GM21786 (cell line): ENCODE results near the gene LYAR.

ENCODE experiments used
- ATAC-seq: cut with Tn5 transposase; IDR thresholded peaks from one replicate; pipeline ENCODE4 v1.9.1; 2021; ENCODE audit not compliant: unreplicated experiment

Gene LYAR, protein sequence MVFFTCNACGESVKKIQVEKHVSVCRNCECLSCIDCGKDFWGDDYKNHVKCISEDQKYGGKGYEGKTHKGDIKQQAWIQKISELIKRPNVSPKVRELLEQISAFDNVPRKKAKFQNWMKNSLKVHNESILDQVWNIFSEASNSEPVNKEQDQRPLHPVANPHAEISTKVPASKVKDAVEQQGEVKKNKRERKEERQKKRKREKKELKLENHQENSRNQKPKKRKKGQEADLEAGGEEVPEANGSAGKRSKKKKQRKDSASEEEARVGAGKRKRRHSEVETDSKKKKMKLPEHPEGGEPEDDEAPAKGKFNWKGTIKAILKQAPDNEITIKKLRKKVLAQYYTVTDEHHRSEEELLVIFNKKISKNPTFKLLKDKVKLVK

GRCh38 chr4:4289941-4290850 is at the start of gene LYAR, which contains the start of gene ZBTB49:
Gene LYAR (minus strand): TSS chr4:4290154. CDS start chr4:4283742, 6,412 bp downstream.
Gene ZBTB49 (plus strand): TSS chr4:4290251. CDS start chr4:4299946, 9,695 bp downstream.
- peak; percentile 91 for ATAC-seq

DNA sequence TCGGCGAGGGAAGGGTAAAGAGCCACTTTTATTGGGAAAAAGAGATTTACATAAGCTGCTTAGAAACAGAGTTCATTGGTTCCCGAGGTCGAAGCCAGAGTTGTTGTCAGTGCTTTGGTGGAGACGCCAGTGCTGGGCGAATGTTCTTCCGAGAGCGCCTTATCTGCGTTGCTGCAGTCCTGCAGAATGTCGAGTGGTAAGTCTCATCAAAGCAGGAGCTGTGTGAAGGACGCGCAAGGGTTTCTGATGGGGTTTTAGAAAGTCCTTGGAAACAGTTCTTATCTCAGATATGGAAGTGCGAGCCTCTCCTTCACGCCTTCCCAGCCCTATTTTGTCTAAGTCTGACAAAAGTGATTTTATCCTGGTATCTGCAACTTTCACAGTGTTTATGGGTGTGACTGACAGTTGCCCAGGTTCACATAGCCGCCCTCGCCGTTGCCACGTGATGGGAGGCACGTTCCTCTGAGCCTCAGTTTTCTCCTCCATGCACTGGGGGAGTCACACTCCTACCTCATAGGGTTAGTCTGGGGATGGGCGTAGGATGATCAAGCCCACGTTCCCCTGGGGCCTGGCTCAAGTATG is 49.6 kb upstream of the LYAR start:
- ATAC-seq, result no peak

DNA sequence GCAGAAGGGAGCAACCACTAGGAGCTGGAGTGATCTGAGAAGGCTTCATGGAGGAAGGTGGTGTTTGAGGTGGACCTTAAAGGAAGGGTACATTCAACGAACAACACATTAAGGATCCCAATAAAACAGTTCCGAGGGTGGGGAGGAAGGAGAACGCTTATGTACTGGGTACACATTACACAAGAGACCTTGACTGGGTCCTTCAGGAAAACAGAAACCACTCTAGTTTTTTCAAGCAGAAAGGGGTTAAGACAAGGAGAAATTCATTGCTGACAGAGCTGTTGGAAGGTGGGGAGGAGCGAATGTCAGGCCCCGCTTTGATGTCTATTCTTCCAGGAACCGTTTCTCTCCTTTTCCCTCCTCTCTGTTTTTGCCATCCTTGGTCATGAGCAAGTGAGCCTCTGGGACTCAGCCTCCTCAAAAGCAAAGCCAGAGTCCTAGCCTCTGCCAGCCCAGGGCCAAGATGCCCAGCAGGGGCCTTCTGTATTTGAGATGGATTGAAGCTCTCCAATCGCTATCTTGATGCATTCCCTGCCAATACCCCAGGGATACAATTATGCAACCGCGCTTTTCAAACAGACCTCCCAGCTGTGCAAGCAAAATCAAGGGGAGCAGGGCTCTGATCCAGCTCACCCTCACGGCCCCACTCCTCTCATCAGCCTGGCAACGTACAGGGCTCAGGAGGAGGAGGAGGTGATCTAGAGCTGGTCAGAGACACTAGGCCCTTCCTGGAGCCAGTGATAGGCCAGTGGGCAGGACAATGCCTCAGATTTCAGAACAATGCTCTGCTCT is 48.5 kb upstream of the LYAR start:
- no peak for ATAC-seq

DNA sequence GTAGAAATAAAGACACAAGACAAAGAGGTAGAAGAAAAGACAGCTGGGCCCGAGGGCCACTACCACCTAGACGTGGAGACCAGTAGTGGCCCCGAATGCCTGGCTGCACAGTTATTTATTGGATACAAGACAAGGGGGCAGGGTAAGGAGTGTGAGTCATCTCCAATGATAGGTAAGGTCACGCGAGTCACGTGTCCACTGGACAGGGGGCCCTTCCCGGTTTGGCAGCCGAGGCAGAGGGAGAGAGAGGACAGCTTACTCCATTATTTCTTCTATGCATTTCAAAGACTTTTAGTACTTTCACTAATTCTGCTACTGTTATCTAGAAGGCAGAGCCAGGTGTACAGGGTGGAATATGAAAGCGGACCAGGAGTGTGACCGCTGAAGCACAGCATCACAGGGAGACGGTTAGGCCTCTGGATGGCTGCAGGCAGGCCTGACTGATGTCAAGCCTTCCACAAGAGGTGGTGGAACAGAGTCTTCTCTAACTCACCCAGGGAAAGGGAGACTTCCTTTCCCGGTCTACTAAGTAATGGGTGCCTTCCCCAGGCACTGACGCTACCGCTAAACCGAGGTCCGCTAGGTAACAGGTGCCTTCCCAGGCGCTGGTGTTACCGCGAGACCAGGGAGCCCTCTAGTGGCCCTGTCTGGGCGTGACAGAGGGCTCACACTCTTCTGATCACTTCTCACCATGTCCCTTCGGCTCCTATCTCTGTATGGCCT is 45.0 kb upstream of the LYAR start:
- peak; percentile 74 for ATAC-seq

- no peak for ATAC-seq
Observed at GRCh38 chr4:4333265-4333706, 43.3 kb upstream of the LYAR start.

GRCh38 chr4:4332529-4332928 is 42.6 kb upstream of the LYAR start:
- ATAC-seq, result no peak

DNA sequence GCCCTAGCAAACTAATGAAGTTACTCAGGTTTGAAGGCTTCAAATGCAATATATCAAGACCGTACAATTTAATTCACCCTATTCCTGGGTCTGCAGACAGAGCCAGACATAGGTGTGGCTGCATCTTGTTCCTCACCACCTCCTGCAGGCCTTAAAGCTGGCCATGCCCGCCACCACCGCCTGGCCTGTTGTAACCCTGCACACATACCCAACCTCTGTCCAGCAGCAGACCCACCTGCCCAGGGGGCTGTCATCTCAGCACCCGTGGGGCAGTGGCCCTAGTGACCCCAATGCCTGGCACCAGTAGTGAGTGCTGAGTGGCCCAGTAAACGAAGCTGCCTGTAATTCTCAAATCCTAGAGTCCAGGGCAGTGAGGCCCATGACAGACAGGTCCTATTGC is 40.8 kb upstream of the LYAR start:
- ATAC-seq, result no peak

GRCh38 chr4:4329496-4329895 is 39.5 kb upstream of the LYAR start:
- no peak for ATAC-seq

DNA sequence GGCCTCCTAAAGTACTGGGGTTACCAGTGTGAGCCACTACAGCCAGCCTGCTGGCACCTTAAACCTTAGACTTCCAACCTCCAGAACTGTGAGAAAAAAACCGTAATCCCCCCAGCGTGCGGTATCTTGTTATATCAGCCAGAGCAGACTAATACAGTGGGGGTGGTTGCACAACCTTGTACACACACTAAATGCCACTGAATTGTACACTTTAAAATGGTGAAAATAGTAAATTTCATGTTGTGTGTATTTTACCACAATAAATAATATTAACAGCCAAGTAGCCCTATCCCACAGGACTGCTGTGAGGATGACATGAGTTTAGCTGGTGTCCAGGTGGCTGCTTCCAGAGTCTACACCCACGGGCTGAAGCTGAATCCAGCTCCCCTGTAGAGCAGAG is 38.9 kb upstream of the LYAR start:
- ATAC-seq, result no peak

DNA sequence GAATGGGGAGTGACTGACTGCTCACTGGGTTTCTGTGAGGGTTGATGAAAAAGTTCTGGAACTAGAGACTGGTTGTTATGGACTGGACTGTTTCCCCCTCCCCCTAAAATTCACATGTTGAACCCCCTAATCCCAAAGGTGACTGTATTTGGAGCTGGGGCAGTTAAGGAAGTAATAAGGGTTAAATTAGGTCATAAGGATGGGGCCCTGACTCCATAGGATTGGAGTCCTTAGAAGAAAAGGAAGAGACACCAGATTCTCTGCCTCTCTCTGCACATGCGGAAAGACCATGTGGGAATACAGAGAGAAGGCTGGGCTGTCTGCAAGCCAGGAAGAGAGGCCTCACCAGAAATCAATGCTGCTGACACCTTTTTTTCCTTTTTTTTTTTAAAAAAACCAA is 38.3 kb upstream of the LYAR start:
- no peak for ATAC-seq

DNA sequence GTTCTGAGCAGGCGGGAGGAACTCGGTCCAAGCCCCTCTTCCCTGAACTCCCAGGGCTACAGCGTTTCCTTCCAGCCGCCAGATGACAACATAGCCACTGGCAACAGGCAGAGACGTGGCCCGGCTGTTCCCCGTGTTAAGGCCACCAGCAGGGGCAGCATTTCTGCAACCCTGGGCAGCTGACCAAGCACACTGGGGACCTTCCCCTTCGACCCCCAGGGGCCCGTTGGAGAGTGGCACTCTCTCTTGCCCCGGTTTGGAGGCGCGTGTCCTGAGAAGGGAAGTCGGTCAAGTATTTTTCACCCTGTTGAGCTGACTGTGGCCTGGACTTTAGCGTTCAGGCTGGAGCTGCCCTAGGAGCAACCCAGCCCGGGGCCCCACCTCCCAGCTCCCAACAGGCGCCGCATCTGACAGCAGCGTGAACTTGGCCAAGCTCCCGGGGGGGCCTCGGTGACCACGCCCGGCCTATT is 37.7 kb upstream of the LYAR start:
- no peak for ATAC-seq

DNA sequence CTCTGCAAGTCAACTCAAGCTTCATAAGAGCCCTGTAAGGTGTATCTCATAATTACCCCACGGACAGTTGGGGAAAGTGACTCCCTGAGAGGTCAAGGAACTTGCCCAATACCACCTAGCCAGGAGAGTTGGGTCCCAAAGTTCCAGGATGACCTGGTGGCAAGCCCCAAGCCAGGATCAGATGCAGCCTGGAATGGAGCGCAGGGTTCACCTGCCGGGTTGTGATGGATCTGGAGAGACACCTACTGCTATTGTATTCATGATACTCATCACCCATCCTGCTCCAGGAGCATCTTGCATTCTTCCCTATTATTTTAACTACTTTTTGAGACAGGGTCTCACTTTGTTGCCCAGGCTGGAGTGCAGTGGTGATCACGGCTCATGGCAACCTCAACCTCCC is 36.2 kb upstream of the LYAR start:
- no peak for ATAC-seq

- no peak for ATAC-seq
Observed at GRCh38 chr4:4325321-4325720, 35.4 kb upstream of the LYAR start.

DNA sequence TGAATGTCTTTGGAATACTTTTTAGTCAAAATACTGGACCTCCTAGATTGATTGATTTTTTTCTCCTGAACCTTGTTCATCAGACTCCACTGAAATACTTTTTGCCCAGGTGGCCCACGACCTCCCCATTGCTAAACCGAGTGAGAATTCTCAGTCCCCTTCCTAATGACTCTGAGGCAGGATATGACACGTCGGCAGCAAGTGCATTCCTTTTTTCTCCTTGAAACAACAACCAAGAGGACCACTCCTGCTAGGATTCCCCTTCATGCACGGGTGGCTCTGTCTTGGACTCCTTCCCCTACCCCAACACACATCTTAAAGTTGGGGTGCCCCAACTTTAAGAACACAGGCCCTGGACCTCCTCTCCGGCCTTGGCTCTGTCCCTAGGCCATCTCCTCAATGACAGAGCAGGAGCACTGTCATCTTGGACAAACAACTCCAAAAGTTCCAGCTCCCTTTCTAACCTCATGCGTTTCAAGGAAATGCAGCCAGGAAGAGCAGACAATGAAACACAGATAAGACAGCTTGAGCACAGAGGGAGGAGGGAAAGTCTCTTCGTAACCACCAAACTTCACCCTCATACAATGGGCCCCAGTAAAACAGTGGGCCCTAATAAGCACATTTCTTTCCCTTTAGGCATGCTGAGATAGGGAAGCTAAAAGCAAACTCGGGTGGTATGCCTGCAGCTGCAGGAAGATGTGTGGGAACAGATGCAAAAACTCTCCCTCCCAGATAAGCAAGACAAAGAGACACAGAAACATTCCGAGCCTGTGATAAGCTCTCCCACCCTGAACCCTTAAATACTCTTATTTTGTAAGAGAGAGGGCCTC is 34.0 kb upstream of the LYAR start:
- ATAC-seq, result no peak

GRCh38 chr4:4321951-4322688 is 32.2 kb upstream of the LYAR start:
- no peak for ATAC-seq

GRCh38 chr4:4320951-4321714 is 31.2 kb upstream of the LYAR start:
- no peak for ATAC-seq

DNA sequence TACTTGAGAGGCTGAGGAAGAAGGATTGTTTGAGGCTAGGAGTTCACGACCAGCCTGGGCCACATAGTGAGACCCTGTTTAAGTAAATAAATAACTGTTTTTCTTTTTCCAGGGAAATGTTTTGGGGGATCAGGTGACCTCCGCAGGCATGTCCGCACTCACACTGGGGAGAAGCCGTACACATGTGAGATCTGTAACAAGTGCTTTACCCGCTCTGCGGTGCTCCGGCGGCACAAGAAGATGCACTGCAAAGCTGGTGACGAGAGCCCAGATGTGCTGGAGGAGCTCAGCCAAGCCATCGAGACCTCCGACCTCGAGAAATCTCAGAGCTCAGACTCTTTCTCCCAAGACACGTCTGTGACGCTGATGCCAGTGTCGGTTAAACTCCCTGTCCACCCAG is 30.6 kb upstream of the LYAR start:
- no peak for ATAC-seq
